T-helper 1 cell treated with Interleukin-12 subunit alpha and Interleukin-12 subunit beta and Interleukin-4 antibody, amounts not matched to agents 30 μg/mL and 1 μg/mL, for 36 hours (primary cell): ENCODE measurements around the gene DLEC1.
A peak's percentile ranks its signal among the peaks of the same experiment; 100 is the strongest.

Experiments
- H3K27ac Mint-ChIP-seq: one replicate; pipeline ENCODE4 v1.8.0; 2021; ENCODE audit warnings: mild to moderate bottlenecking, mixed read lengths
- H3K27me3 Mint-ChIP-seq: one replicate; pipeline ENCODE4 v1.8.0; 2021; ENCODE audit warnings: low read depth, mixed read lengths
- H3K36me3 Mint-ChIP-seq: one replicate; pipeline ENCODE4 v1.8.0; 2021; ENCODE audit warnings: low read depth, mixed read lengths
- H3K4me1 Mint-ChIP-seq: one replicate; pipeline ENCODE4 v1.8.0; 2021; ENCODE audit warnings: low read depth, mixed read lengths
- H3K4me3 Mint-ChIP-seq: one replicate; pipeline ENCODE4 v1.8.0; 2021; ENCODE audit warnings: mild to moderate bottlenecking, moderate library complexity, mixed read lengths
- H3K9me3 Mint-ChIP-seq: one replicate; pipeline ENCODE4 v1.8.0; 2021; ENCODE audit warnings: mixed read lengths

The DLEC1 gene

GRCh38 chr3:38164952-38165721 lies 126.1 kb downstream of the DLEC1 start, which contains the start of gene OXSR1:
OXSR1 (plus strand) TSS chr3:38165537; CDS start chr3:38165877, 340 bp downstream.
- Mint-ChIP-seq H3K4me3 (peak within 1 kb of the TSS; percentile 94), H3K27ac (peak within 1 kb of the TSS; percentile 100), H3K27me3 (no peaks in the 10 kb centered on the region), H3K36me3 (peaks cover 14% of the 10 kb centered on the region), H3K4me1 (peaks cover 42% of the 10 kb centered on the region), H3K9me3 (no peaks in the 10 kb centered on the region)

GRCh38 chr3:38165722-38166387 lies 126.8 kb downstream of the DLEC1 start:
- H3K27me3 Mint-ChIP-seq: no peaks in the 10 kb centered on the region
- no peaks in the 10 kb centered on the region for H3K9me3 Mint-ChIP-seq
- peaks cover 14% of the 10 kb centered on the region for H3K36me3 Mint-ChIP-seq
- H3K4me1 Mint-ChIP-seq: peaks cover 44% of the 10 kb centered on the region
- peak overlapping the region; percentile 94 for H3K4me3 Mint-ChIP-seq
- peak overlapping the region; percentile 97 for H3K27ac Mint-ChIP-seq

GRCh38 chr3:38167591-38167990 lies 128.6 kb downstream of the DLEC1 start:
- Mint-ChIP-seq H3K9me3 (no peaks in the 10 kb centered on the region), H3K4me3 (peak overlapping the region; percentile 94), H3K27ac (no peak overlapping the region), H3K4me1 (peaks cover 55% of the 10 kb centered on the region), H3K27me3 (no peaks in the 10 kb centered on the region), H3K36me3 (peaks cover 17% of the 10 kb centered on the region)

- Mint-ChIP-seq H3K36me3 (peaks cover 17% of the 10 kb centered on the region), H3K4me1 (peaks cover 58% of the 10 kb centered on the region), H3K4me3 (no peak overlapping the region), H3K9me3 (no peaks in the 10 kb centered on the region), H3K27ac (no peak overlapping the region), H3K27me3 (no peaks in the 10 kb centered on the region)
Observed at GRCh38 chr3:38168151-38169026, 129.4 kb downstream of the DLEC1 start.

DNA sequence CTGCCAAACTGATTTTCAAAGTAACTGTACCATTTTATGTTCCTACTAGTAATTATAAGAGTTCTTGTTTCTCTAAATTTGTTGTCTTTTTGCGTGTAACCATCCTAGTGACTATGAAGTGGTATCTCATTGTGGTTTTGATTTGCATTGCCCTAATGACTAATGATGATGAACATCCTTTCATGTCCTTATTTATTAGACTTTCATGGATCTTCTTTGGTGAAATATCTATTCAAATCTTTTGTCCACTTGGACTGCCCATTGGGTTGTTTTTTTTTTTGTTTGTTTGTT lies 130.0 kb downstream of the DLEC1 start:
- peaks cover 60% of the 10 kb centered on the region for H3K4me1 Mint-ChIP-seq
- H3K27ac Mint-ChIP-seq: no peak overlapping the region
- H3K4me3 Mint-ChIP-seq: no peak overlapping the region
- H3K9me3 Mint-ChIP-seq: no peaks in the 10 kb centered on the region
- peaks cover 17% of the 10 kb centered on the region for H3K36me3 Mint-ChIP-seq
- no peaks in the 10 kb centered on the region for H3K27me3 Mint-ChIP-seq

DNA sequence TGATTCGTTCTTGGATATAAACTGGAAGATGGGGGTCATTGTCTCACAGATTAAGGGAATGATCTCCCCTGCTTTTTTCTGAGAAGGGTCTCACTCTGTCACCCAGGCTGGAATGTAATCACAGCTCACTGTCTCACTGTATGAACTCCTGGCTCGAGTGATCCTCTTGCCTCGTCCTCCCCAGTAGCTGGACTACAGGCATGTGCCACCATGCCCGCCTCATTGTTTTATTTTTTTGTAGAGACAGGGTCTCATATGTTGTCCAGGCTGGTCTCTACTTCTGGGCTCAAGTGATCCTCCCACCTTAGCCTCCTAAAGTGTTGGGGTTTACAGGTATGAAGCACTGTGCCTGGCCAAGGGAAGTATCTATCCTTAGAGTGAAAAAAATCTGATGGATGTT lies 131.7 kb downstream of the DLEC1 start:
- no peak overlapping the region for H3K27ac Mint-ChIP-seq
- H3K27me3 Mint-ChIP-seq: no peaks in the 10 kb centered on the region
- H3K9me3 Mint-ChIP-seq: no peaks in the 10 kb centered on the region
- H3K36me3 Mint-ChIP-seq: peaks cover 17% of the 10 kb centered on the region
- no peak overlapping the region for H3K4me3 Mint-ChIP-seq
- H3K4me1 Mint-ChIP-seq: peaks cover 63% of the 10 kb centered on the region

DNA sequence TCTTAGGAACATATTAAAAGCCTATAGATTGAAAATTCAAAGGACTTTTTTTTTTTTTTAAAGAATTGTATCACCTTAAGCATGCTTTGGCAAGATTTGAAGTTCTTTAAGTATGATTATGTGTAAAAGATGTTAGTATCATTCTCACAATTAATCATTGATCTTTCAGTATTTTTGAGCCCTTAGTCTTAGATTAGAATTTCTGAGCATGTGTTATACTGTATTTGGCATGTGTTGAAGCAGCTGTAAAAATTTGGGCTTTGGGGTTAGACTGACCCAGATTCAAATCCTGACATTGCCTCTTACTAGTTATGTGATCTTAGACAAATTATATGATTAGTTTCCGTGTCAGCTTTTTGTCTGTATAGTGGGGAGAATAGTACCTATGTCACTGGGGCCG lies 132.6 kb downstream of the DLEC1 start:
- peaks cover 12% of the 10 kb centered on the region for H3K36me3 Mint-ChIP-seq
- H3K4me3 Mint-ChIP-seq: no peak overlapping the region
- H3K27ac Mint-ChIP-seq: no peak overlapping the region
- no peaks in the 10 kb centered on the region for H3K9me3 Mint-ChIP-seq
- H3K4me1 Mint-ChIP-seq: peaks cover 59% of the 10 kb centered on the region
- H3K27me3 Mint-ChIP-seq: no peaks in the 10 kb centered on the region
